GM19238 (cell line): ENCODE measurements around the gene HBG2.

ENCODE experiments used
- DNase-seq: peaks from one replicate; pipeline ENCODE4 v3.0.0; 2011; ENCODE audit warnings: low spot score; ENCODE audit not compliant: insufficient read length

HBG2 gene

GRCh38 chr11:5231111-5231510, 23.5 kb downstream of the HBG2 start:
- no peak for DNase-seq

- DNase-seq, result no peak
These were observed 24.3 kb downstream of the HBG2 start for GRCh38 chr11:5230266-5230665.

GRCh38 chr11:5229796-5230195, 24.8 kb downstream of the HBG2 start:
- no peak for DNase-seq

GRCh38 chr11:5229356-5229755, 25.2 kb downstream of the HBG2 start:
- no peak for DNase-seq

- DNase-seq, result no peak
These were observed 26.5 kb downstream of the HBG2 start for GRCh38 chr11:5228124-5228523.

GRCh38 chr11:5227681-5228080, 26.9 kb downstream of the HBG2 start:
- DNase-seq, result no peak

GRCh38 chr11:5226732-5227310, 27.8 kb downstream of the HBG2 start, which contains the start of gene HBB:
Gene HBB, minus strand, starts transcription at chr11:5227071. Its CDS starts 50 bp downstream, at chr11:5227021.
- DNase-seq, result no peak

- DNase-seq, result no peak
These were observed 29.1 kb downstream of the HBG2 start for GRCh38 chr11:5225480-5225871.

GRCh38 chr11:5224538-5225479, 29.8 kb downstream of the HBG2 start:
- no peak for DNase-seq

GRCh38 chr11:5223686-5224085, 30.9 kb downstream of the HBG2 start:
- no peak for DNase-seq

GRCh38 chr11:5223146-5223545, 31.4 kb downstream of the HBG2 start:
- no peak for DNase-seq

- DNase-seq, result no peak
These were observed 44.1 kb downstream of the HBG2 start for GRCh38 chr11:5210376-5210885.

- DNase-seq, result peak; percentile 15
These were observed 49.8 kb downstream of the HBG2 start for GRCh38 chr11:5204787-5205186.

GRCh38 chr11:5203366-5203765, 51.2 kb downstream of the HBG2 start:
- DNase-seq, result no peak
